NCI-H1436 (cell line): Measurements from ENCODE around the gene THSD4.
A peak's percentile ranks its signal among the peaks of the same experiment; 100 is the strongest.

Experiments used
- DNase-seq: peaks from one replicate; lab custom pipeline; 2025; lab: John Stamatoyannopoulos, UW

The THSD4 gene

DNA sequence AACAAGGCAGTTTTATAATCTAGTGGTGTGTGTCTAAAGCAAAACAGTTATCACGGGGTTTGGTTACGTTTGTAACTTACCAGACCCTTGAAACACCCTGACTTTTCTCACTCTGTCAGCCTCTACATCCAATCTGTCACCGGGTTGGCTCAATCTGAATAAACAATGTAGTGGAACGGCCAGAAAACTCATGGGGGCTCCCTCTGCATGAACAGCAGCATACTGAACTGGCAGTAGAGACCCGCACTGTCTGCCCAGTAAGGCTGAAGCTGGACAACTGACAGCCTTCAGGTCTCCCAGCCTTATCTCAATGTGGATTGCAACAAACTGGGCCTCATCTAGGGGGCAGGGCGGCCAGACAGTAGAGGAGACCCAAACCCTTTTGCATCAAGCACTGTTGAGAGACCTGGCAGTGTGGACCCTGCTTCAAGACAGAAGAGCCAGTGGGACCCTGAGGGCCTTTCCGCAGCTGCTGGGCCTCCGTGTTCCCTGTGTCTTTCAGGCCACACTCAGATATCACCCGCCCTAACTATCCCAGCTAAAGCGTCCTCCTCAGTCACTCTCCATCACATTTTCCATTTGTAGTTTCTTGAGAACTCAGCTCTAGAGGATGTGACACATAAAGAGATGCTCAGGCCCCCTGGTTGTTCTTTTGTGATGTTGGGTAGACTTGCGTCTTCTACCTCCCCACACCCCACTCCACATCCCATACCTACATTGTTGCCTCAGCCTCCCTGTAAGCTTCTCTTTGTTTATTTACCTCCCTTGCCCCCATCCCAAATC lies 513.9 kb downstream of the THSD4 start:
- no peak for DNase-seq

- DNase-seq = no peak
Measured at GRCh38 chr15:71629781-71630474, 514.7 kb downstream of the THSD4 start.

DNA sequence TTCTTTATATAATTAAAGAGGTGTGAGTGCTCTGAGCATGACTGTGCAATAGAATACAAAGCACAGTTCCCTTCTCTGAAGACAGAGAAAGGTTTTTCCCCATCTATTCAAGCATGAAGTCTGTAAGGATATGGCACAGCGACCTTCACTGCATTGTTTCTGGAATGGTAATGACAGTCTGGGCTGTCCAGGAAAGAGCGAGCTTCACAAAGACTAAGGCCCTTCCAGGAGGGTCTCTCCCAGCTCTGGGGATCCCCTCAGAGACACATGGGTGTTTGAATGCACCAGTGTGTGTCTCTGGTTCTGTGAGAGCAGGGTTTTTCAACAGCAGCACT lies 515.2 kb downstream of the THSD4 start:
- no peak for DNase-seq

GRCh38 chr15:71632576-71633195 lies 517.4 kb downstream of the THSD4 start:
- DNase-seq = no peak

DNA sequence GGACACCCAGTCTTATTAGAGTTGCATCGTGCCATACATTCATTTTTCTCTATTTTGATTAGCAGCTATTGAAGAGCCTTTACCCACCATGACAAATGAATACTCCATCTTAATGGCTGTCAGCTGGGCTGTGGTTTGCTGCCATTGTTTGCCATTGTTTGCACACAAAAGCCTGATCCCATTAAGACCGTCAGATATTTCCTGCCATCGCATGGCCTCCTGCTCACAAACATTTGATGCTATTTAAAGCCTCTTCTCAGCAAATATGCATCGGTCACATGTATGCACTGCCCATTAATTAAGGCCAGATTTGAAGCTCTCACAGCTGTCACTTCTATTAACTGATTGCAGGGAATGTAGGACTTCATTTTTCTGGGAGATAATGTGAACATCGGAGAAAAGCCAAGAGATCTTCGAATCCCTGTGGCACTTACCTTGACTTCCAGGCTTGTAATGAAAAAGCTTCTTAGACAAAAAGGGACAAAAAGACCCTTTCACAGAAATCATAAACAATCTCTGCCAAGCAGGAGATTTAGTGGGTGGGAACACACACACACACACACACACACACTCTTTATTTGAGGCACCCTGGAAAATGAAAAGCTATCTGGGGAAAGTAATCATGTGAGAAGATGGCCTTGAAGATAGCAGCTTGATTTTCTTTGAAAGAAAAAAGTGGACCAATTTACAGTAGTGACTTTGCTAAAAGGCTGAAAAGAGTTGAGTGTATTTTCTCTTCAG lies 519.7 kb downstream of the THSD4 start:
- DNase-seq = peak; percentile 54

DNA sequence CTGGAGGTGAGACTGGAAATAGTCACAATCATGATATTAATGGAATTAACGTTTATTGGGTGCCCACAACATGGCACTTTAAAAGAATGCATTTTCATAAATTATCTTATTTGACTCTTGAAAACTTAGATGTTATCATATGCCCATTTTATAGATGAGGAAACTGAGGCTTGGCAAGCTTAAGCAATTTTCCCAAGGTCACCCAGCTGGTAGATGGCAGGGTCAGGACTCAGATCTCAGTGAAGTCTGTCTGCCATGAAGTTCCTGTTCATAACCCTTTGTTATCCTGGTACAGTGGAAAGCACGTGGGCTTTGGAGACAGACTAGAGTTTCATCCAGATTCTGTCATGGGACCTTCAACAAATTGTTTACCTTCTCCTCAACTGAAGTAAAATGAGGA lies 520.5 kb downstream of the THSD4 start:
- DNase-seq = no peak

- DNase-seq = no peak
Measured at GRCh38 chr15:71638876-71639275, 523.6 kb downstream of the THSD4 start.

GRCh38 chr15:71639471-71639870 lies 524.2 kb downstream of the THSD4 start:
- no peak for DNase-seq

DNA sequence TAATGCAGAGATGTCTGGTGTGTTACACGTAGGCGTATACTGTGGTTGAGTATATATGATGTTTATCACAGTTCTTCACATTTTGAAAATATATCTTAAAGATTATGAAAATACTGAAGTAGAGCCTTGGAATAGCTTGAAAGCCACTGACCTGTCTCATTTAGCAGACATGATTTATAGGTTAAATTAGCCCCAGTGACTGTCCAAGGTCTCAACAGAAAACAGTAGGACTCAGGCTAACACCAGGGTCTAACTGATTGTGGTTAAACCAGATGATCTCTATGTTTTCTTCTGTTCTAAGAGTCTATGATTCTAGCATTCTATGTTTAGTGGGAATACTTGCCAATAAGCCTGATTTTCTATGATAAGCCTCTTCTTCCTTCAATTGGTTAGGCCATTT lies 528.6 kb downstream of the THSD4 start:
- DNase-seq = no peak

DNA sequence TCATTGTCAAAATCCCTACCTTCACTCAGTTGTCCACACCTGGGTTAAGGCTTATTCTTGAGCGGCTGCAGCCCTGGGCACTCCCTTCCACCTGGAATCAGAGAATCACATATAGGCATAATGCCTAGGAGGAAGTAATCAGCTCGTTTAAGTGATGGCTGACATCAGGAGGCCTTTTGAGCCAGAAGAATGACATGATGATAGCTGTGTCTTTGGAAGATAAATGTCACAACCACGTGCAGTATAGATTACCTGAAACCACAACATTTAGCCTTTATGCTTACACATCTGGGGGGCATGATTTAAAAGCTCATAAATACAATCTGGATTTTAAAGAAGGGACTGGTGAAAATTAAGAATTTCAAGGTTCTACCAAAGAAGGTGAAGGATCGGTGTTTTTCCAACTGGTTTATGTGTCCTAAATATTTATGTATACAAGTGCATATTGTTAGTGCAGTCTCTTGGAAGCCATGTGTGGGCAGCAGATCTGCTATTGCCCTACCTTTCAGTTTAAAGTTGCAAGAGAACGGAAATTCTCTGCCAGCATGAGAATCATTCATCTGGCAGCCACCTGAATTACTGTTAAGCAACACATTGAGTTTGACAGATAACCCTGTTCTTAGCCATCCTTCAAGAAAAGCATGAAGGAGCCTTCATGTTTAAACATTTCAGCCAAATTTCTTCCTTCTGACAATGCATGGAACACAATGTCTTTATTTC lies 531.7 kb downstream of the THSD4 start:
- DNase-seq = no peak

GRCh38 chr15:71647487-71647808 lies 532.2 kb downstream of the THSD4 start:
- no peak for DNase-seq

GRCh38 chr15:71648095-71648494 lies 532.8 kb downstream of the THSD4 start:
- no peak for DNase-seq

GRCh38 chr15:71649894-71650293 lies 534.6 kb downstream of the THSD4 start:
- no peak for DNase-seq

- DNase-seq = no peak
Measured at GRCh38 chr15:71650603-71651002, 535.3 kb downstream of the THSD4 start.

DNA sequence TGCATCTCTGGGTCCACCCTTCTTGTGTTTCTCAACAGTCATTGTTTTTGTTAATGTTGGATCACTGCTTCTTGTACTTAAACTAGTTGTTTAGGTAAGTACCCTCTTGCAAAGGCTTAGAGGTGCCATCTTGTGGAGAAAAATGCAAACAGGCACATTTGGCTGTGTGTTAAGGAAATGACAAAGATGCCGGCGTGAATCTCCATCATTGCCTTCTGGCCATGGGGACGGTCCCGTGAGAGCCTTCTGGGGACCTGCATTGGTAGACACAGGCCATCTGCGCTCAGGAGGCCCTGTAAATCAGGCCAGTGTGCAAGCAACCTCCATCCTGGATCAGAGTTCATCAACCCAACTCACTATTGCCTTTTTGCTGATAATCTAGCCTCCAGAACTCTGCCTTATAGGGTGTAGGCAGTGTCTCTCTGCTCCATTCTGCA lies 536.5 kb downstream of the THSD4 start:
- peak; percentile 31 for DNase-seq

GRCh38 chr15:71654042-71654719 lies 538.9 kb downstream of the THSD4 start:
- DNase-seq = no peak

GRCh38 chr15:71654720-71655174 lies 539.5 kb downstream of the THSD4 start:
- DNase-seq = no peak

DNA sequence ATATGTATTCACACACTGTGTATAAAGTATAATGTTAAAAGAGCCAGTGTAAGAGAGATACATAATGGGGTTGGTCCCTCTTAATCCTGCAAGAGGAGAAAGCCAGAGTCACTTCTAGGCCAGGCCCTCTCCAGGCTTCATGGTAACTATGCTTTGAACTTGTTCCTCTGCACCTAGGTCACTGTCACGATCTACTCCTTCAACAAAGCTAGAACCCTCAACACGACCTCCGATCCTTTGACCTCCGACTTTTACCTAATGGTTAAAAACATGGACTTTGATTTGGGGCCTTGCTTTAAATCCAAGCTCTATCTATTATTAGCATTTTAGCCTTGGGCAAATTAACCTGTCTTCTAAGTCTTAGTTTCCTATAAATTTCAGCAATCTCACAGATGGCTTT lies 541.2 kb downstream of the THSD4 start:
- no peak for DNase-seq

DNA sequence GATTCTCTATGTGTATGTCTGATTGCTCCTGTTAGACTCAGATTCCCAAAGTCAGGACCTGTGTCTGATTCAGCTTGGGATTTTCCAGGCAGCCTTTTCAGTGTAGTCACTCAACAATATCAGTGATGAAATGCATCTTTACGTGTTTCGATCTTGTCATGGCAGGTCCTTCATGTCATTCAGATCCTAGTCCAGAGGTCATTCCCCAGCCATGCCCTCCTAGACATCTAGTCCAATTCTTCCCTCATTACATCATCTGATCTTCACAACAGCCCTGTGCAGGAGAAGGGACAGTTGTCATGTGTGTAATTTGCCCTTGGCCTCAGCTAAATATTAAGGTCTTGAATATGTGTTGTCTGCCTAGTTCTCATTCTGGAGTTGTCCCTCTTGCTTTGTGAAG lies 541.9 kb downstream of the THSD4 start:
- DNase-seq = no peak

DNA sequence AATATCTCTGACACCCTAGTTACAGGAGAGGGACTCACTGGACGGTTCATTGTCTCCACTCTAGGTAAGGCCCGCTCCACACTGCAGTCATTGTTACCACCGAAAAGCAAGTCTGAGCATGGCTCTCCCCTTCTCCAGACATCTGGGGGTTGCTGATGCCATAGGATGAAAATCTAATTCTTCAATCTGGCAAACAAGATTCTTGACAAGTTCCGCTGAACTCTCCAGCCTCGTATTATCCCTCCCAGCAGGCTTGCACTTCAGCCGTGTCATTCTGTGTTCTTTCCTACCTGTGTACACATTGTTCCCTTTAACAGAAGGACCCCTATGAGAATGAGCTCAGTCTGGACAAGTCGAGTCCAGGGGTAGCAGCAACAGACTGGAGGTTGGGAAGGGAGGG lies 542.8 kb downstream of the THSD4 start:
- no peak for DNase-seq
